ENCODE data around the gene BTF3L4.
"Not testable (repeated sequence)": the region's sequence is repeated elsewhere in the genome, so short reads cannot be mapped to it uniquely, and the experiment has no call there.

- TF ChIP-seq POLR2A (IDR thresholded peaks at IDR 0.05): not testable (repeated sequence)
- TF ChIP-seq, protein P1, sequence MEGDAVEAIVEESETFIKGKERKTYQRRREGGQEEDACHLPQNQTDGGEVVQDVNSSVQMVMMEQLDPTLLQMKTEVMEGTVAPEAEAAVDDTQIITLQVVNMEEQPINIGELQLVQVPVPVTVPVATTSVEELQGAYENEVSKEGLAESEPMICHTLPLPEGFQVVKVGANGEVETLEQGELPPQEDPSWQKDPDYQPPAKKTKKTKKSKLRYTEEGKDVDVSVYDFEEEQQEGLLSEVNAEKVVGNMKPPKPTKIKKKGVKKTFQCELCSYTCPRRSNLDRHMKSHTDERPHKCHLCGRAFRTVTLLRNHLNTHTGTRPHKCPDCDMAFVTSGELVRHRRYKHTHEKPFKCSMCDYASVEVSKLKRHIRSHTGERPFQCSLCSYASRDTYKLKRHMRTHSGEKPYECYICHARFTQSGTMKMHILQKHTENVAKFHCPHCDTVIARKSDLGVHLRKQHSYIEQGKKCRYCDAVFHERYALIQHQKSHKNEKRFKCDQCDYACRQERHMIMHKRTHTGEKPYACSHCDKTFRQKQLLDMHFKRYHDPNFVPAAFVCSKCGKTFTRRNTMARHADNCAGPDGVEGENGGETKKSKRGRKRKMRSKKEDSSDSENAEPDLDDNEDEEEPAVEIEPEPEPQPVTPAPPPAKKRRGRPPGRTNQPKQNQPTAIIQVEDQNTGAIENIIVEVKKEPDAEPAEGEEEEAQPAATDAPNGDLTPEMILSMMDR (IDR thresholded peaks at IDR 0.05): not testable (repeated sequence)
Measured at GRCh38 chr1:52049337-52049736, 6.8 kb upstream of the BTF3L4 start.
